NCI-H510A treated with DMSO at 0.1 percent for 48 hours (cell line): ENCODE results near the gene NEUROD2.
A peak's percentile ranks its signal among the peaks of the same experiment; 100 is the strongest.
"Not testable (repeated sequence)": the region's sequence is repeated elsewhere in the genome, so short reads cannot be mapped to it uniquely, and the experiment has no call there.

ENCODE experiments used
- DNase-seq: peaks from one replicate; lab custom pipeline; 2025; lab: John Stamatoyannopoulos, UW

Gene NEUROD2

DNA sequence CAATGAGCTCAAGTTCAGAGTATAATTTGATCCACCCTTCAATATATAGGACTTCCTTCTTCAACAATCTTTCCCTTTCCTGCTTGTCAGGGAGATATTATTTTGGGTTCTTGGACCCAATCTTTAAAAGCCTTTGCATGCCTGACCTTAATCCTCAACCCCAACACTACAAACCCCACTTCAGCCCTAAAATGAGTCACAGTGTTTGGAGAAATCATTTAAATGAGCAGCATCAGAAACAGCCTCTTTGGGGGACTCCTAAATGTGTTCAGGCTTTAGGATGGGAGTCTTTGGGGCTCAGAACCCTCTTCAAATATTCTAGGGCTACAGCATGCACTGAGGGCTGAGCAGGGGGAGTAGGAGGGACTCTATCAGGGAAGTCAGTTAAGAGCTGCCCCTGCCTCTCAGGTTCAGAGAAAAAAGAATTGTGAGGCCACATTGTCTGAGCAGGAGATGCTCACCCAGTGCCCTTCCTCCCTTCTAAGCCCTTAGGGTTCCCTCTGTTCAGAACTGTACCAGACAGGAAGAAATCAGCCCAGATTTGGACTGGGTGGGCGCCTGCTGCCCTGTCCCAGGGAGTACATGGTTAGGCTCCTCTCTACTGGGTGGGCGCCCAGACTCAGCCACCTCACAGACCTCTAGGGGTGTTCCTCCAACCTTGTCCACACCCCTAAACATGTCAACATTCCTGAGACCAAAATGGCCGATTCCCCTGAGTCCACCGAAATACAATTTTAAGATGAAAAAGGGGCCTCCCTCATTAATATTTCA lies 5.0 kb downstream of the NEUROD2 start:
- DNase-seq: no peak

- DNase-seq: no peak
Observed at GRCh38 chr17:39601758-39602532, 5.8 kb downstream of the NEUROD2 start.

- no peak for DNase-seq
Observed at GRCh38 chr17:39600997-39601597, 6.6 kb downstream of the NEUROD2 start.

DNA sequence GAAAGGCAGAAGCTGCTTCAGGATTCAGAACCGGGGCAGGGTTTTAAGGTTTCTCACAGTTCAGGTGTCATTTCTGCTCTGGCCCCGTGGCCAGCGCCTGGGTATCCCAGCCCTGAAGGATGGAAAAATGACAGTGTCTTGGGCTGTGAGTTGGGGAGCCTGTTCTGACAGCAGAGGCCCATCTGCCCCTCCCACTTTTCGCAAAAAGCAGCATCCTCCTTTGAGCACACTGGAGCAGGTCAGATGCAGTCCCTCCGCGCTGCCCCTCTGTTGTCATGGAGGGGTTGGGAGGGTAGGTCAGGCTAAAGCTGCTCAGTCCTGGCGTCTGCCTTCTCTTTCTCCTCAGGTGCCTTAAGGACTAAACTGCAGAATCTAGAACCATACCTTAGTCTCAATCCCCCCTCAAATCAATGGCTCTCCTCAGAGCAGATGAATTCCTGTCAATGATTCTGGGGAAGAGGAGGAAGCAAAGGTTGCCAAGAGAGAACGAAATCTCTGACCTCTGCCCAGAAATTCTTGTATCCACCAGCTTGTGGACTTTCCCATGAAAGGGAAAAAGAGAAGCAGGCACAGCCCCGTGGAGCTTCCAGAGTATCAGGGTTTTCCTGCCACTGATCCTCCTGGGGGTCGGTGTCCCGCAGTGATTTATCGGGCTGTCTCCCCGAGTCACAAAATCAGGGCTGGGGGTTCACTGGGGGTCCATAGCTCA lies 7.3 kb downstream of the NEUROD2 start:
- DNase-seq: no peak

GRCh38 chr17:39599665-39600231 lies 8.0 kb downstream of the NEUROD2 start:
- DNase-seq: no peak

GRCh38 chr17:39599004-39599664 lies 8.6 kb downstream of the NEUROD2 start:
- DNase-seq: no peak

- no peak for DNase-seq
Observed at GRCh38 chr17:39598630-39599003, 9.1 kb downstream of the NEUROD2 start.

GRCh38 chr17:39598047-39598481 lies 9.7 kb downstream of the NEUROD2 start:
- no peak for DNase-seq

DNA sequence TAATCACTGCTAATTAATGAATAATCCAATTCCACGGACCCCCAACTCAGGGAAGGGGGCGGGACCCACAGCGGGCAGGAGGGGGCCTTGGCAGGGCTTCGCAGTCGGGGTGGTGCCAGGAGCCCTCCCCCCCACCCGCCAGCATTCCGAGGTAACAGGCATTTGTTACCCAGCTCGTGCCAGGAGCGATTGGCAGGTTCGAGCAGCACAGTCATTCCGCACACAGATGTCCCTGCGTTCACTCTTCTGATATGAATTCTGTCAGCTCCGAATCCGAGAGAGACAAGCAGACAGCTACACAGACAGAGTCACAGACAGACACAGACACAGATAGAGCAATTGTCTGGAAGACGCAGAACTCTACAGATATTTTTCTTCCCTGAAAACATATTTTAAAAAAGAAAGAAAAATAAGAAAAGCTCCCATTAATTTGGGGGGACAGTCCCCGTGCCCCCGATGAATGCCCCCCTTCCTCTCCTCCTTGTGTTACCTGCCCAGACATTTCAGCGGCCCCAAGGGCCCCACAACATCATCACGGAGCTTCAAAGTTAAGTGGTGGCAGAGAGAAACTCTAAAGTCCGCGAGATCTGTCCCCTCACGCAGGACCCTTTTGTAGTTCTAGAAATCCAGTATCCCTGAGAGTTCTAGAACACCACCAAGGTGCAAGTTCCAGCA lies 10.2 kb downstream of the NEUROD2 start:
- no peak for DNase-seq

- no peak for DNase-seq
Observed at GRCh38 chr17:39596543-39597267, 11.0 kb downstream of the NEUROD2 start.

- no peak for DNase-seq
Observed at GRCh38 chr17:39595928-39596510, 11.7 kb downstream of the NEUROD2 start.

DNA sequence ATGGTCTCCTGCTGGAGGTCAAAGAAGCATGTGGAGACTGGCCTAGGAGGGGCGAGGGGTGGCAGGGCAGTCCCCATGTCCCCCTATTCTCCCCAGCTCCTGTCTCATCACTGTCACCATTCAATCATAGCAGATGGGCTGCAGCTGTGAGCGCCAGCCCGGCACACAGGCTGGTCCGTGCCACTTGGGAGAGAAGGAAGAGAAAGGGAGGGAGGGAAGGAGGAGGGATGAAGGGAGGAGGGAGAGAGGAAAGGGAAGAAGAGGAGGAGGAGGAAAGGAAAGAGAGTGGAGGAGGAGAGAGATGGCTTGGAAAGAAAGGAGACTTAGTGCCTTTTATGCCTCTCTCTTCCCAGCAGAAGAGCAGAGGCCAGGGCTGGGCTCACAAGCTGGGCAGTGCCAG lies 12.4 kb downstream of the NEUROD2 start:
- DNase-seq: no peak

GRCh38 chr17:39593371-39593770 lies 14.3 kb downstream of the NEUROD2 start:
- no peak for DNase-seq

- peak; percentile 54 for DNase-seq
Observed at GRCh38 chr17:39591958-39592954, 15.5 kb downstream of the NEUROD2 start.

DNA sequence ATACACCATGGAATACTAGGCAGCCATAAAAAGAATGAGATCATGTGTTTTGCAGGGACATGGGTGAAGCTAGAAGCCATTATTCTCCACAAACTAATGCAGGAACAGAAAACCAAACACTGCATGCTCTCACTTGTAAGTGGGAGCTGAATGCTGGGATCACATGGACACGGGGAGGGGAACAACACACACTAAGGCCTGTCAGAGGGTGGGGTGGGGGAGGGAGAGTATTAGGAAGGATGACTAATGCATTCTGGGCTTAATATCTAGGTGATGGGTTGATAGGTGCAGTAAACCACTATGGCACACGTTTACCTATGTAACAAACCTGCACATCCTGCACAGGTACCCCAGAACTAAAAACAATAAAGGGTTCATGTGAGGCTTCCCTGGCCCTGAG lies 17.5 kb downstream of the NEUROD2 start:
- not testable (repeated sequence) for DNase-seq

DNA sequence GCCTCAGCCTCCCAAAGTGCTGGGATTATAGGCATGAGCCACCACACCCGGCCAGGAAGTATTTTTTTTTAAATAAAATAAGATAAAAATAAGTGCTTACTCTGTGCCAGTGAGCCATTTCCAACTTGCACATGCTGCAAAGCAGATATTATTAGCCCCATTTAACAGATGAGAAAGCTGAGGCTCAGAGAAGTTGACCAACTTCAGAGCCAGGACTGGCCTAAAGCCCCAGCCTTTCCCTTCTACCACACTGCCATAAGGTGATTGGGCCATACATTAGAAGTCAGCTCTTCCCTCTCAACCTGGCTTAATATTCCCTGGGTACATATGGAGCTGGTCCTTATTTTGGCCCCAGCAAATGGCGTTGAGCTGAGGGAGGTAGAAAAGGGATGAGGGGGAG lies 25.1 kb downstream of the NEUROD2 start:
- no peak for DNase-seq

DNA sequence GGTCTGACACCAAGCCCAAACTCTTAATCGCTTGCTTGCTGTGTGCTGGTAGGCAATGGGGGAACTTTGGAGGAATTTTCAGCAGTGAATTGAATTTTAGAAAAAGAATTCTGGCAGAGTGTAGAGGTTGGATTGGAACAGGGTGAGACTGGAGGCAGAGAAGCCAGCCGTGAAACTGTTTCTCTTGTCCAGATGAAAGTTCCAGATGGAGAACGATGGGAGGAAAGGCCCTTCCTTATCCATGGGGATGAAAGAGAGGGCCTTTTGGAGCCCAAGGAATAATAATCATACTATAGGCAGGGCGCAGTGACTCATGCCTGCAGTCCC lies 26.0 kb downstream of the NEUROD2 start:
- no peak for DNase-seq

- DNase-seq: no peak
Observed at GRCh38 chr17:39581071-39581758, 26.5 kb downstream of the NEUROD2 start.
